IMR-90 (cell line): ENCODE measurements around the gene PTPRN2. TPM values are rescaled to one million over a fixed set of nuclear protein-coding genes. Genes with fewer than 3 reads are reported as not detected.

Source experiments
- ATAC-seq: fragments of 200-7000 bp; cut with Tn5 transposase; 2 replicates; pipeline ENCODE4 v1.9.1; 2020; ENCODE audit warnings: low read depth, mild to moderate bottlenecking, moderate library complexity
- BruUV-seq: library from RNA; stranded (reverse); fragments of 400-500 nt; replicated peaks from 2 replicates; lab custom pipeline; 2021; lab: Mats Ljungman, UMichigan
- CTCF ChIA-PET: fragments of 300-600 bp; formaldehyde crosslinking; extraction: SDS; loops from one replicate; lab custom pipeline; 2021; ENCODE audit warnings: antibody characterized with exemption; lab: Yijun Ruan, JAX
- POLR2A ChIA-PET: fragments of 300-600 bp; sonication (Branson Sonifier 250); formaldehyde crosslinking; loops from one replicate; lab custom pipeline; 2022; ENCODE audit warnings: antibody characterized with exemption; ENCODE audit not compliant: unreplicated experiment; lab: Charles Lee
- DNase-seq: peaks from one replicate; pipeline ENCODE4 v3.0.0; 2013
- H2AFZ ChIP-seq: replicated peaks from 2 replicates; pipeline ENCODE3; 2013; ENCODE audit warnings: low read length, mild to moderate bottlenecking; ENCODE audit not compliant: poor library complexity
- H2AK5ac ChIP-seq: 2 replicates; pipeline ENCODE4 v1.6.1; 2013; ENCODE audit warnings: low read depth, low read length, inconsistent platforms
- H2AK9ac ChIP-seq: replicated peaks from 2 replicates; pipeline ENCODE3; 2013; ENCODE audit warnings: mild to moderate bottlenecking, low read depth, low read length, moderate library complexity; ENCODE audit not compliant: poor library complexity
- H2BK120ac ChIP-seq: 2 replicates; pipeline ENCODE4 v1.6.1; 2013; ENCODE audit warnings: low read depth, low read length, inconsistent platforms
- H2BK15ac ChIP-seq: 3 replicates; pipeline ENCODE4 v1.6.1; 2013; ENCODE audit warnings: low read depth, low read length, inconsistent platforms
- H2BK20ac ChIP-seq: 2 replicates; pipeline ENCODE4 v1.6.1; 2013; ENCODE audit warnings: low read depth, mild to moderate bottlenecking, inconsistent platforms, low read length, moderate library complexity
- H2BK5ac ChIP-seq: 2 replicates; pipeline ENCODE4 v1.6.1; 2013; ENCODE audit warnings: mild to moderate bottlenecking, low read depth, low read length, inconsistent platforms; ENCODE audit not compliant: poor library complexity, severe bottlenecking
- H3K14ac ChIP-seq: replicated peaks from 2 replicates; pipeline ENCODE4 v1.6.1; 2013; ENCODE audit warnings: low read depth, low read length, inconsistent platforms
- H3K18ac ChIP-seq: 2 replicates; pipeline ENCODE4 v1.6.1; 2013; ENCODE audit warnings: low read depth, low read length, control low read depth
- H3K23ac ChIP-seq: 2 replicates; pipeline ENCODE4 v1.6.1; 2013; ENCODE audit warnings: low read depth, low read length, inconsistent platforms
- H3K27ac ChIP-seq: 2 replicates; pipeline ENCODE4 v1.5.1; 2013; ENCODE audit warnings: mild to moderate bottlenecking, control low read depth, low read length; ENCODE audit not compliant: insufficient read depth
- H3K27me3 ChIP-seq: 2 replicates; pipeline ENCODE4 v1.6.1; 2013; ENCODE audit warnings: low read length; ENCODE audit not compliant: control insufficient read depth, insufficient read depth
- H3K36me3 ChIP-seq: 2 replicates; pipeline ENCODE4 v1.6.1; 2013; ENCODE audit warnings: low read length, mixed read lengths; ENCODE audit not compliant: control insufficient read depth, insufficient read depth
- H3K4ac ChIP-seq: 2 replicates; pipeline ENCODE4 v1.6.1; 2013; ENCODE audit warnings: low read depth, low read length, inconsistent platforms
- H3K4me1 ChIP-seq: 2 replicates; pipeline ENCODE4 v1.6.1; 2013; ENCODE audit warnings: low read length, mixed read lengths; ENCODE audit not compliant: control insufficient read depth, insufficient read depth
- H3K4me2 ChIP-seq: 2 replicates; pipeline ENCODE4 v1.6.1; 2013; ENCODE audit warnings: low read depth, mild to moderate bottlenecking, control low read depth, low read length, moderate library complexity
- H3K4me3 ChIP-seq: 2 replicates; pipeline ENCODE4 v1.5.1; 2013; ENCODE audit warnings: low read depth, mild to moderate bottlenecking, control low read depth, low read length, moderate library complexity; ENCODE audit not compliant: insufficient read depth
- H3K56ac ChIP-seq: 2 replicates; pipeline ENCODE4 v1.6.1; 2013; ENCODE audit warnings: low read length, inconsistent platforms; ENCODE audit not compliant: insufficient read depth; ENCODE audit errors: extremely low read depth
- H3K79me1 ChIP-seq, 2 experiments: 2 replicates each; pipeline ENCODE4 v1.6.1; 2013; ENCODE audit warnings: low read length in 2 of 2, inconsistent platforms in 1 of 2, low read depth in 1 of 2
- H3K9ac ChIP-seq: 2 replicates; pipeline ENCODE4 v1.6.1; 2013; ENCODE audit warnings: low read depth, low read length, control low read depth
- H3K9me1 ChIP-seq: 2 replicates; pipeline ENCODE4 v1.6.1; 2013; ENCODE audit warnings: low read length, inconsistent platforms; ENCODE audit not compliant: insufficient read depth
- H3K9me3 ChIP-seq: 2 replicates; pipeline ENCODE4 v1.6.1; 2013; ENCODE audit warnings: low read length; ENCODE audit not compliant: control insufficient read depth, insufficient read depth
- H4K20me1 ChIP-seq: 2 replicates; pipeline ENCODE4 v1.6.1; 2013; ENCODE audit warnings: low read length, inconsistent platforms; ENCODE audit not compliant: insufficient read depth
- H4K5ac ChIP-seq: 2 replicates; pipeline ENCODE4 v1.6.1; 2013; ENCODE audit warnings: mild to moderate bottlenecking, low read depth, low read length, control low read depth
- H4K8ac ChIP-seq, 2 experiments: 2 replicates each; pipeline ENCODE4 v1.6.1; 2013; ENCODE audit warnings: low read depth in 2 of 2, low read length in 2 of 2, control low read depth in 1 of 2, inconsistent platforms in 1 of 2
- H4K91ac ChIP-seq: 2 replicates; pipeline ENCODE4 v1.6.1; 2013; ENCODE audit warnings: low read depth, low read length, inconsistent platforms; ENCODE audit not compliant: insufficient read depth
- BHLHE40 ChIP-seq: fragments of 150-350 bp; IDR thresholded peaks from 2 replicates; pipeline ENCODE4 v1.6.1; 2016; ENCODE audit warnings: mild to moderate bottlenecking, low read depth, low read length
- CEBPB ChIP-seq: IDR thresholded peaks from 2 replicates; pipeline ENCODE4 v1.6.1; 2012; ENCODE audit warnings: low read depth, low read length, improper control_type of control experiment
- CHD1 ChIP-seq: IDR thresholded peaks from 2 replicates; pipeline ENCODE4 v1.6.1; 2012; ENCODE audit warnings: low read depth, low read length, improper control_type of control experiment
- CTCF ChIP-seq: conservative IDR thresholded peaks from 2 replicates; pipeline ENCODE4 v1.5.1; 2012; ENCODE audit warnings: mild to moderate bottlenecking, low read depth, low read length, improper control_type of control experiment
- FOS ChIP-seq: fragments of 150-350 bp; IDR thresholded peaks from 2 replicates; pipeline ENCODE4 v1.6.1; 2016; ENCODE audit warnings: low read depth, low read length
- MAFK ChIP-seq: IDR thresholded peaks from 2 replicates; pipeline ENCODE4 v1.6.1; 2012; ENCODE audit warnings: low read depth, low read length, improper control_type of control experiment
- MAZ ChIP-seq: IDR thresholded peaks from 2 replicates; pipeline ENCODE4 v1.6.1; 2012; ENCODE audit warnings: low read depth, mild to moderate bottlenecking, low read length, improper control_type of control experiment, moderate library complexity, borderline replicate concordance
- MXI1 ChIP-seq: IDR thresholded peaks from 2 replicates; pipeline ENCODE4 v1.6.1; 2012; ENCODE audit warnings: low read depth, mild to moderate bottlenecking, low read length, moderate library complexity, borderline replicate concordance
- NFE2L2 ChIP-seq: fragments of 150-350 bp; IDR thresholded peaks from 2 replicates; pipeline ENCODE4 v1.6.1; 2016; ENCODE audit warnings: low read depth, mild to moderate bottlenecking, low read length
- POLR2A ChIP-seq: IDR thresholded peaks from 2 replicates; pipeline ENCODE4 v1.6.1; 2012; ENCODE audit warnings: mild to moderate bottlenecking, low read depth, low read length
- RAD21 ChIP-seq: IDR thresholded peaks from 2 replicates; pipeline ENCODE4 v1.6.1; 2012; ENCODE audit warnings: low read length, improper control_type of control experiment
- RCOR1 ChIP-seq: IDR thresholded peaks from 2 replicates; pipeline ENCODE4 v1.6.1; 2012; ENCODE audit warnings: mild to moderate bottlenecking, low read length, improper control_type of control experiment; ENCODE audit not compliant: insufficient replicate concordance
- RFX5 ChIP-seq: IDR thresholded peaks from 2 replicates; pipeline ENCODE4 v1.8.0; 2012; ENCODE audit warnings: low read depth, mild to moderate bottlenecking, low read length, moderate library complexity
- SMC3 ChIP-seq: fragments of 150-350 bp; IDR thresholded peaks from 2 replicates; pipeline ENCODE4 v1.6.1; 2016; ENCODE audit warnings: low read depth, mild to moderate bottlenecking, antibody characterized with exemption, low read length, moderate library complexity
- USF2 ChIP-seq: fragments of 150-350 bp; IDR thresholded peaks from 2 replicates; pipeline ENCODE4 v1.6.1; 2017; ENCODE audit warnings: mild to moderate bottlenecking, antibody characterized with exemption, low read length, low read depth
- WGBS, 2 experiments: methylation state at CpG; one replicate each; pipeline versions ENCODE4 v1.1.5 to v1.1.7; 2013; ENCODE audit warnings: missing lambda C conversion rate in 2 of 2; ENCODE audit not compliant: insufficient read length in 1 of 2; ENCODE audit errors: extremely low coverage in 2 of 2; 5-methylcytosine and 5-hydroxymethylcytosine counted together
- dilution Hi-C: fragments of 300-500 bp; cut with HindIII; formaldehyde crosslinking; loops from one replicate; pipeline ENCODE4 v1.14.3; 2018; ENCODE audit warnings: low sequenced_read_pairs; ENCODE audit not compliant: unreplicated experiment
- in situ Hi-C: fragments of 300-500 bp; cut with MboI; formaldehyde crosslinking; loops from 3 replicates; pipeline ENCODE4 v1.14.3; 2019; ENCODE audit warnings: low sequenced_read_pairs, inconsistent platforms, mixed read lengths
- intact Hi-C: fragments of 100-400 bp; cut with micrococcal nuclease; formaldehyde crosslinking; loops from 2 replicates; pipeline ENCODE4 v1.10.0; 2022
- polyA plus RNA-seq, 3 experiments: library from polyadenylated mRNA; depleted of rRNA; stranded (reverse); fragments of >200 nt; gene quantifications; 2 replicates each; pipeline ENCODE4 v1.2.3, GENCODE V29; 2012; ENCODE audit warnings: low replicate concordance in 1 of 3
- total RNA-seq: library from RNA; depleted of rRNA; stranded (reverse); fragments of >200 nt; gene quantifications from 2 replicates; pipeline ENCODE4 v1.2.3, GENCODE V29; 2012
- TF ChIP-seq, protein P1 (sequence below): fragments of 150-350 bp; IDR thresholded peaks from 2 replicates; pipeline ENCODE4 v1.6.1; 2016; ENCODE audit warnings: low read depth, mild to moderate bottlenecking, low read length, moderate library complexity, borderline replicate concordance

Gene PTPRN2
- total and polyA plus RNA-seq, 2 of the 4 experiments (the other 2 are of a cell fraction) = 0.03 TPM; not detected in 1

DNA sequence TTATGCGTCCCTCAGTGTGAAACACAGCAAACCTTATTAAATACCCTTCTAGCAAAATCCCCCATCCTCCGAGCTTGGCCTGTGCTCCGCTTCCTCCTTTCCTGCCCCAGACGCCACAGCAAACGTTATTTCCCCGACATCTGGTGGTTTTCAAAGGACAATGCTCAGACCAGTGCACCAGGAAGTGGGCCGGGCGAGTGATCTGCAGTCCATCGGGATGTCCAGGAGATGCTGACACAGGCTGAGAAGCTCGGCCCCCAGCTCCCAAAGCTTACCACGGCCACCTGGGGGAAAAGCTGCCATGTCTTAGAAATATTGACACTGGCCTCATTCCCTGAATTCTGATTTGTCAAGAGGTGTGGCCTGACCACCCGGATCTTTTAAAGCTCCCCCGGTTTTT, 129.5 kb downstream of the PTPRN2 start:
- BruUV-seq = no TSS peak

More for the DNA sequence above, 129.5 kb downstream of the PTPRN2 start:
- Histone ChIP-seq H2BK120ac (no peak overlapping the region), H3K23ac (no peak overlapping the region), H3K9me1 (no peaks in the 10 kb centered on the region), H4K20me1 (no peaks in the 10 kb centered on the region), H3K36me3 (no peaks in the 10 kb centered on the region), H3K79me1 (no peaks in the 10 kb centered on the region), H3K18ac (no peak overlapping the region), H3K4me3 (no peak overlapping the region), H3K9me3 (peaks cover 51% of the 10 kb centered on the region), H4K5ac (no peak overlapping the region), H2BK20ac (no peak overlapping the region), H2BK5ac (no peak overlapping the region), H4K91ac (no peak overlapping the region), H3K4me1 (no peaks in the 10 kb centered on the region), H2AK9ac (no peak overlapping the region), H3K4ac (no peak overlapping the region), H3K14ac (no peak overlapping the region), H4K8ac (no peak overlapping the region), H3K27me3 (no peaks in the 10 kb centered on the region), H3K27ac (no peak overlapping the region), H2AFZ (no peak overlapping the region), H2AK5ac (no peak overlapping the region), H3K9ac (no peak overlapping the region), H3K4me2 (no peak overlapping the region), H3K56ac (no peak overlapping the region), H2BK15ac (no peak overlapping the region)
- ChIA-PET POLR2A (no interaction called here), CTCF (no interaction called here)
- dilution Hi-C loops (no loop called here), in situ Hi-C loops (no loop called here), intact Hi-C loops (no loop called here)
- TF ChIP-seq RCOR1 (no peak), USF2 (no peak), POLR2A (no peak), SMC3 (no peak), BHLHE40 (no peak), MAZ (no peak), RAD21 (no peak), NFE2L2 (no peak), RFX5 (no peak), MXI1 (no peak), CHD1 (no peak), CEBPB (no peak), MAFK (no peak), FOS (no peak), CTCF (no peak)
- TF ChIP-seq, protein P1, sequence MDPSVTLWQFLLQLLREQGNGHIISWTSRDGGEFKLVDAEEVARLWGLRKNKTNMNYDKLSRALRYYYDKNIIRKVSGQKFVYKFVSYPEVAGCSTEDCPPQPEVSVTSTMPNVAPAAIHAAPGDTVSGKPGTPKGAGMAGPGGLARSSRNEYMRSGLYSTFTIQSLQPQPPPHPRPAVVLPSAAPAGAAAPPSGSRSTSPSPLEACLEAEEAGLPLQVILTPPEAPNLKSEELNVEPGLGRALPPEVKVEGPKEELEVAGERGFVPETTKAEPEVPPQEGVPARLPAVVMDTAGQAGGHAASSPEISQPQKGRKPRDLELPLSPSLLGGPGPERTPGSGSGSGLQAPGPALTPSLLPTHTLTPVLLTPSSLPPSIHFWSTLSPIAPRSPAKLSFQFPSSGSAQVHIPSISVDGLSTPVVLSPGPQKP = no peak
- DNase-seq = no peak
- no peak for ATAC-seq
- WGBS, 2 experiments = 34% methylated on average over 10 of the region's 13 CpGs; no CpG with 5 or more reads in 1 of the 2 experiments
